HG03108 (cell line): ENCODE results near the gene TICRR.
A peak's percentile ranks its signal among the peaks of the same experiment; 100 is the strongest.
"Not testable (repeated sequence)": the region's sequence is repeated elsewhere in the genome, so short reads cannot be mapped to it uniquely, and the experiment has no call there.

Experiments
- ATAC-seq: cut with Tn5 transposase; IDR thresholded peaks from one replicate; pipeline ENCODE4 v1.9.1; 2021; ENCODE audit warnings: moderate library complexity; ENCODE audit not compliant: unreplicated experiment

Gene TICRR, protein sequence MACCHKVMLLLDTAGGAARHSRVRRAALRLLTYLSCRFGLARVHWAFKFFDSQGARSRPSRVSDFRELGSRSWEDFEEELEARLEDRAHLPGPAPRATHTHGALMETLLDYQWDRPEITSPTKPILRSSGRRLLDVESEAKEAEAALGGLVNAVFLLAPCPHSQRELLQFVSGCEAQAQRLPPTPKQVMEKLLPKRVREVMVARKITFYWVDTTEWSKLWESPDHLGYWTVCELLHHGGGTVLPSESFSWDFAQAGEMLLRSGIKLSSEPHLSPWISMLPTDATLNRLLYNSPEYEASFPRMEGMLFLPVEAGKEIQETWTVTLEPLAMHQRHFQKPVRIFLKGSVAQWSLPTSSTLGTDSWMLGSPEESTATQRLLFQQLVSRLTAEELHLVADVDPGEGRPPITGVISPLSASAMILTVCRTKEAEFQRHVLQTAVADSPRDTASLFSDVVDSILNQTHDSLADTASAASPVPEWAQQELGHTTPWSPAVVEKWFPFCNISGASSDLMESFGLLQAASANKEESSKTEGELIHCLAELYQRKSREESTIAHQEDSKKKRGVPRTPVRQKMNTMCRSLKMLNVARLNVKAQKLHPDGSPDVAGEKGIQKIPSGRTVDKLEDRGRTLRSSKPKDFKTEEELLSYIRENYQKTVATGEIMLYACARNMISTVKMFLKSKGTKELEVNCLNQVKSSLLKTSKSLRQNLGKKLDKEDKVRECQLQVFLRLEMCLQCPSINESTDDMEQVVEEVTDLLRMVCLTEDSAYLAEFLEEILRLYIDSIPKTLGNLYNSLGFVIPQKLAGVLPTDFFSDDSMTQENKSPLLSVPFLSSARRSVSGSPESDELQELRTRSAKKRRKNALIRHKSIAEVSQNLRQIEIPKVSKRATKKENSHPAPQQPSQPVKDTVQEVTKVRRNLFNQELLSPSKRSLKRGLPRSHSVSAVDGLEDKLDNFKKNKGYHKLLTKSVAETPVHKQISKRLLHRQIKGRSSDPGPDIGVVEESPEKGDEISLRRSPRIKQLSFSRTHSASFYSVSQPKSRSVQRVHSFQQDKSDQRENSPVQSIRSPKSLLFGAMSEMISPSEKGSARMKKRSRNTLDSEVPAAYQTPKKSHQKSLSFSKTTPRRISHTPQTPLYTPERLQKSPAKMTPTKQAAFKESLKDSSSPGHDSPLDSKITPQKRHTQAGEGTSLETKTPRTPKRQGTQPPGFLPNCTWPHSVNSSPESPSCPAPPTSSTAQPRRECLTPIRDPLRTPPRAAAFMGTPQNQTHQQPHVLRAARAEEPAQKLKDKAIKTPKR (N-terminal part only)

GRCh38 chr15:89575146-89575655, at the start of gene TICRR:
TSS of gene TICRR (plus strand) at chr15:89575469. CDS start at chr15:89575587, 118 bp downstream.
- peak; percentile 96 for ATAC-seq

- ATAC-seq = no peak
Measured at GRCh38 chr15:89526181-89526580, 49.1 kb upstream of the TICRR start.

GRCh38 chr15:89526601-89527441, 48.4 kb upstream of the TICRR start:
- no peak for ATAC-seq

DNA sequence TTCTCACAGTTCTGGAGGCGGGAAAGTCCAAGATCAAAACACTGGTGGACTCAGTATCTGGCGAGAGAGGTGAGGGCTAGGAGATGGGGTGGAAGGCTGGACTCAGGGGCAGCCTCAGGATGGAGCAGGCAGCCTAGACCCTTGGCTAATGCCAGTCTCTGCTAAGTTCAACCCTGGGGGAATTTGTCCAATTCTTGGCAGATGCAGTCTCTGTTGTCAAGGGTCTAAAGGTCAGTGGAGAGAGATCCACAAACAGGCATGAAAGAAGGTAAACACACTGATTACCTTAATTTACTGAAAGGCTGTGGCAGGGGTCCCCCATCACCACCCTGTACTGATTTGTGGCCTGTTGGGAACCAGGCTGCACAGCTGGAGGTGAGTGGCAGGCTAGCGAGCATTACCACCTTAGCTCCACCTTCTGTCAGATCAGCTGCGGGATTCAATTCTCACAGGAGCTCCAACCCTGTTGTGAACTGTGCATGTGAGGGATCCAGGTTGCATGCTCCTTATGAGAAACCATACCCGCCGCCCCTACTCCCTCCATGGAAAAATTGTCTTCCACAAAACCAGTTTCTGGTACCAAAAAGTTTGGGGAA, 46.4 kb upstream of the TICRR start:
- no peak for ATAC-seq

- no peak for ATAC-seq
Measured at GRCh38 chr15:89530976-89531375, 44.3 kb upstream of the TICRR start.

- ATAC-seq = no peak
Measured at GRCh38 chr15:89531796-89532537, 43.3 kb upstream of the TICRR start.

DNA sequence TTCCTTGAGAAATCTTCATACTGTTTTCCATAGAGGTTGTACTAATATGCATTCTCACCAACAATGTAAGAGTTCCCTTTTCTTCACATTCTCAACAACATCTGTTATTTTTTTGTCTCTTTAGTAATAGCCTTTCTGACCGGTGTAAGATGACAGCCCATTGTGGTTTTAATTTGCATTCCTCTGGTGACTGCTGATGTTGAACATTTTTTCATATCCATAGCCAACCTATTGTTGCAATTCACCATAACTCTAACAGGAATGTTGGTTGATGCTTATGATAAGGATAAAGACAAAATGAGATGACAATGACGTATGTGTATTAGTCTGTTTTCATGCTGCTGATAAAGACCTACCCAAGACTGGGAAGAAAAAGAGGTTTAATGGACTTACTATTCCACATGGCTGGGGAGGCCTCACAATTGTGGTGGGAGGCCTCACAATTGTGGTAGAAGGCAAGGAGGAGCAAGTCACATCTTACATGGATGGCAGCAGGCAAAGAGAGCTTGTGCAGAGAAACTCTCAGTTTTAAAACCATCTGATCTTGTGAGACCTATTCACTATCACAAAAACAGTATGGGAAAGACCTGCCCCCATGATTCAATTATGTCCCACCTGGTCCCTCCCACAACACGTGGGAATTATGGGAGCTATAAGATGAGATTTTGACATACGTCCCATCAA, 41.3 kb upstream of the TICRR start:
- no peak for ATAC-seq

DNA sequence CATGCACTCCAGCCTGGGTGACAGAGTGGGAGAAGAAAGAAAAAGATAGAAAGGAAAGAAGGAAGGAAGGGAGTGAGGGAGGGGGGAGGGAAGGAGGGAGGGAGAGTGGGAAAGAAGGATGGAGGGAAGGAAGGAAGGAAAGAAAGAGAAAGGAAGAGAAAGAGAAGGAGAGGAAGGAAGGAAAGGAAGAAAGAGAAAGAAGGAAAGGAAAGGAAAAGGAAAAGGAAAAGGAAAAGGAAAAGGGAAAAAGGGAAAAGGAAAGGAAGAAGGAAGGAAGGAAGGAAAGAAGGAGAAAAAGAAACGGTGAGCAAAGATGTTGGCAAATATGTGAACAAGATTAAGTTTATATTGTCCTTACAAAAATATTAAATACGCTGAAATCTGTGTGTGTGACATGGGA, 36.2 kb upstream of the TICRR start:
- no peak for ATAC-seq

DNA sequence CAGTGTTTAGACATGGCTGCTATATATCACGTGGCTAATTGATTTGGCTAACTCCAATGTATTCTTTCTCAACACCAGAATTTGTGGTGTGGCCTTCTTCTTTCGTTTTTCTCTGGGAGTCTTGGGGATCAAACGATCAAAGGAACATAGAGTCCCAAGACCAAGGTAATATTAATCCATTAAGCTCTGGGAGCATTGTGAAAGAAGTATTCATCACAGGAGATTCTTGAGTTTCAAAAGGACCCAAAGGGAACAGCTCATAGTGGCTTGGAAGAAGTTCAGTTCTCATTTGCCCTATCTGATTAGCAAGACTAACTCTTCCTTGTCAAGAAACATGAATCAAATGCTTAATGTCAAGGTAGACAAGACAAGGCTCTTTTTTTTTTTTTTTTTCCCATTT, 32.9 kb upstream of the TICRR start:
- ATAC-seq = no peak

GRCh38 chr15:89543389-89543788, 31.9 kb upstream of the TICRR start:
- no peak for ATAC-seq

DNA sequence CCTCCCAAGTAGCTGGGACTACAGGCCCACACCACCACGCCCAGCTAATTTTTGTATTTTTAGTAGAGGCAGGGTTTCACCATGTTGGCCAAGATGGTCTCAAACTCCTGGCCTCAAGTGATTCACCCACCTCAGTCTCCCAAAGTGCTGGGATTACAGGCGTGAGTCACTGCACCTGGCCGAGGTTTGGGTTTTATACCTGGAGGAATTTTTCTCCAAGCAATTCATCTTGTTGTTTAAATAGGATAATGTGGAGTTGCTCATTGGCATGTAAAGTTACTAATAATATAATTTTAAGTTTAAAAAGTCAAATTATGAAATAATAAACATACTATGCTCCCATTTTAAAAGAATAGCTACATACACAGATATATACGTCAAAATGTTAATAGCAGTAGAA, 26.1 kb upstream of the TICRR start:
- not testable (repeated sequence) for ATAC-seq

GRCh38 chr15:89550427-89550826, 24.8 kb upstream of the TICRR start:
- no peak for ATAC-seq

- peak; percentile 66 for ATAC-seq
Measured at GRCh38 chr15:89551550-89551949, 23.7 kb upstream of the TICRR start.

- no peak for ATAC-seq
Measured at GRCh38 chr15:89553632-89554031, 21.6 kb upstream of the TICRR start.

GRCh38 chr15:89554247-89554646, 21.0 kb upstream of the TICRR start:
- ATAC-seq = no peak

DNA sequence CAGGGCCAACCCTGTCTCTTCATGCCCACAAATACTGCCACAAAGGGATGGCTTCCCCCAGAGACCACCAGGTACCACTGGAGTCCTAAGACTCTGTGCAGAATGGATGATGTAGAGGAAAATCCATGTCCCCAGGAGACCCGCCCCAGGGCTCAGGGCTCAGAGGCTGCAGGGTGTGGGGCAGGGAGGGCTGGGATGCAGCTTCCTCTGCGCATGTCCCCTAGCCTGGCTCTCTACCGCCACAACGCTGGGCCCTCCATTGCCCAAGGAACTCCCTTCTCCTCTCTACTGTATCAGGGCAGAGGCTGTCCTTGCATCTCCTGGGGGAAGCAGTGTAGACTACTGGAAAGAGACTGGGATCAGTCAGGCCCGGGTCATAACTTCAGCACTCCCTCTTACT, 19.5 kb upstream of the TICRR start:
- ATAC-seq = no peak

DNA sequence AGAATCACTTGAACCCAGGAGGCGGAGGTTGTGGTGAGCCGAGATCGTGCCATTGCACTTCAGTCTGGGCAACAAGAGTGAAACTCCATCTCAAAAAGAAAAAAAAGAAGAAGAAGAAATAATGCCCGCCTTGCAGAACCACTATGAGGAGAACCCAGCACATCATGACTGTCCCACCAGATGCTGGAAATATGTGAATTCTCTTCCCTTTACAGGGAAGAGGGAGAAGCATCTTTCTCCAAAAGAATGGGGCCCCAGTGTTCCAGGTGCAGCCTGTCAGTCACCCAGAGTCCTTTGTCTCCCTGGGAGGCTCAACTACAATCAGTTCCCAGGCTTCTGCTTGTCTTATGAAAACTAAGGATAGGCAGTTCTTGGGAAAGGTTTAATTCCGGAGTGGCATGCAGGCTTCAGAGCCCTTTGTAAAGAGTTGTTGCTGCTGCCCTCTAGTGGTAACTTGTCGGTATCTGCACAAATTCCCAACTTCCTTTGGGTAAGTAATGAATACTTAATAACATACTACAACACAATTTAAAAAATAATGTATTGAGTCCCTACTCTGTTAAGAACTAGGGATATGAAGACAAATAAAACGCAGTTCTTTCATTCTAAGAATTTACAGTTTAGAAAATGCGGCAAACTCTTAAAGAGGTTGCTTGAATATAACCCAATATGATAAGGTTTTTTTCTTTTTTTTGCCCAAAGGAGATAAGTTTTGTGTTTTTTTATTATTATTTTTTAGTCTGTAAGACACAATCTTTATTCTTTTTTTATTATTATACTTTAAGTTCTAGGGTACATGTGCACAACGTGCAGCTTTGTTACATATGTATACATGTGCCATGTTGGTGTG, 18.6 kb upstream of the TICRR start:
- no peak for ATAC-seq
